Measurements from ENCODE around the gene COL10A1. TPM values are rescaled to one million over a fixed set of nuclear protein-coding genes. Genes with fewer than 3 reads are reported as not detected.

COL10A1 gene
- total and polyA plus RNA-seq, 2 donors (not counting 3 experiments of a cell fraction or from before 2014, with no cell fraction given) = not detected

- no peaks in the 10 kb centered on the region for H3K9me3 ChIP-seq (replicated peaks; ENCODE audit: control insufficient read depth, insufficient read depth, low read length)
- intact Hi-C loops (cut with micrococcal nuclease) = no loop called here
- ChIA-PET CTCF (interaction anchor here (2.0 kb wide), 1 partner anchor 24 kb away, joined by 4 read pairs; no protein-coding TSS in a partner anchor), POLR2A (no interaction called here)
- H3K27ac ChIP-seq (ENCODE audit: insufficient read depth, low read depth, low read length) = no peak overlapping the region
- H3K9ac ChIP-seq (replicated peaks; ENCODE audit: extremely low read depth, insufficient read depth, low read length) = no peak overlapping the region
- H3K36me3 ChIP-seq (ENCODE audit: control insufficient read depth in 2 of 2, extremely low read depth in 1 of 2, insufficient read depth in 2 of 2, low read length in 2 of 2) = no peaks in the 10 kb centered on the region
- DNase-seq (ENCODE audit: low read depth, low spot score) = no peak
- no peaks in the 10 kb centered on the region for H3K79me2 ChIP-seq (ENCODE audit: control insufficient read depth, insufficient read depth, low read length)
- dilution Hi-C loops (cut with MboI; ENCODE audit: extremely low pct_ligation_motif_present, low sequenced_read_pairs) = no loop called here
- FAIRE-seq = no peak
- H4K20me1 ChIP-seq (replicated peaks; ENCODE audit: control insufficient read depth, extremely low read depth, insufficient read depth, low read length) = no peaks in the 10 kb centered on the region
- no peak overlapping the region for H3K4me3 ChIP-seq (replicated peaks in 1 of 3; ENCODE audit: insufficient read depth in 1 of 3, low read depth in 1 of 3, low read length in 3 of 3)
- no TSS peak for BruUV-seq (replicated peaks)
- H3K9me1 ChIP-seq (replicated peaks; ENCODE audit: control insufficient read depth, extremely low read depth, insufficient read depth, low read length) = no peaks in the 10 kb centered on the region
- no peaks in the 10 kb centered on the region for H3K27me3 ChIP-seq (ENCODE audit: control insufficient read depth in 2 of 2, insufficient read depth in 2 of 2, low read length in 2 of 2)
- H3K4me2 ChIP-seq (ENCODE audit: insufficient read depth, low read length) = no peak overlapping the region
- no peak overlapping the region for H2AFZ ChIP-seq (ENCODE audit: low read depth, low read length)
- H3K4me1 ChIP-seq (ENCODE audit: control insufficient read depth, extremely low read depth, insufficient read depth, low read length) = no peaks in the 10 kb centered on the region
- TF ChIP-seq CTCF (IDR thresholded peaks at IDR 0.05; ENCODE audit: extremely low read depth in 1 of 2, insufficient read depth in 1 of 2, low read depth in 1 of 2, low read length in 2 of 2) (no peak), POLR2A (IDR thresholded peaks at IDR 0.05; ENCODE audit: low read depth, low read length) (no peak), MYC (IDR thresholded peaks at IDR 0.05; ENCODE audit: low read depth, low read length) (no peak), EZH2 (IDR thresholded peaks at IDR 0.05; ENCODE audit: borderline replicate concordance, low read depth, low read length, severe bottlenecking) (no peak), MAX (IDR thresholded peaks at IDR 0.05; ENCODE audit: insufficient read depth, insufficient read length) (no peak), FOS (IDR thresholded peaks at IDR 0.05; ENCODE audit: borderline replicate concordance, insufficient read depth, low read length) (no peak), GATA2 (IDR thresholded peaks at IDR 0.05; ENCODE audit: insufficient read depth, insufficient read length, low read depth, low read length) (no peak), JUN (IDR thresholded peaks at IDR 0.05; ENCODE audit: borderline replicate concordance, insufficient read depth, insufficient read length, low read depth) (no peak), POLR2AphosphoS5 (IDR thresholded peaks at IDR 0.05; ENCODE audit: insufficient read depth, low read depth, low read length) (no peak)
These were observed 11.0 kb upstream of the COL10A1 start for GRCh38 chr6:116136933-116137340.

All from endothelial cell of umbilical vein (primary cell).